ENCODE measurements around the gene CRB2.

CRB2 gene

GRCh38 chr9:123418506-123418905 lies 62.5 kb downstream of the CRB2 start:
- FAIRE-seq: no peak
- DNase-seq (ENCODE audit: insufficient read length, low spot score): no peak
- no peak for TF ChIP-seq CTCF (IDR thresholded peaks at IDR 0.05; ENCODE audit: insufficient read depth, missing control alignments)

- FAIRE-seq: no peak
- no peak for TF ChIP-seq CTCF (IDR thresholded peaks at IDR 0.05; ENCODE audit: insufficient read depth, missing control alignments)
- DNase-seq (ENCODE audit: insufficient read length, low spot score): no peak
These were observed 63.1 kb downstream of the CRB2 start for GRCh38 chr9:123419091-123419490.

GRCh38 chr9:123419721-123420591 lies 64.0 kb downstream of the CRB2 start:
- no peak for FAIRE-seq
- DNase-seq (ENCODE audit: insufficient read length, low spot score): no peak
- no peak for TF ChIP-seq CTCF (IDR thresholded peaks at IDR 0.05; ENCODE audit: insufficient read depth, missing control alignments)

- TF ChIP-seq CTCF (IDR thresholded peaks at IDR 0.05; ENCODE audit: insufficient read depth, missing control alignments): no peak
- DNase-seq (ENCODE audit: insufficient read length, low spot score) (no peak), FAIRE-seq (no peak)
These were observed 64.7 kb downstream of the CRB2 start for GRCh38 chr9:123420592-123421111.

- TF ChIP-seq CTCF (IDR thresholded peaks at IDR 0.05; ENCODE audit: insufficient read depth, missing control alignments): no peak
- FAIRE-seq (no peak), DNase-seq (ENCODE audit: insufficient read length, low spot score) (no peak)
These were observed 65.2 kb downstream of the CRB2 start for GRCh38 chr9:123421186-123421585.

GRCh38 chr9:123421801-123422455 lies 65.9 kb downstream of the CRB2 start:
- TF ChIP-seq CTCF (IDR thresholded peaks at IDR 0.05; ENCODE audit: insufficient read depth, missing control alignments): no peak
- no peak for FAIRE-seq

More at GRCh38 chr9:123421801-123422455, 65.9 kb downstream of the CRB2 start:
- no peak for DNase-seq (ENCODE audit: insufficient read length, low spot score)
